Bronchial epithelial cell (primary cell): ENCODE results near the gene CNGA1. TPM values are rescaled to one million over a fixed set of nuclear protein-coding genes. Genes with fewer than 3 reads are reported as not detected.

ENCODE experiments used
- DNase-seq: peaks from one replicate; pipeline ENCODE4 v3.0.0-alpha.2; 2010; ENCODE audit warnings: low read depth
- FAIRE-seq: peaks from 2 replicates; lab custom pipeline; 2011; peaks lifted over from hg19 to GRCh38; lab: Jason Lieb, UNC
- H3K27me3 ChIP-seq: 2 replicates; pipeline ENCODE4 v1.5.1; 2011; ENCODE audit warnings: low read length; ENCODE audit not compliant: control insufficient read depth, insufficient read depth
- H3K36me3 ChIP-seq: 2 replicates; pipeline ENCODE4 v1.5.1; 2011; ENCODE audit warnings: low read length; ENCODE audit not compliant: control insufficient read depth, insufficient read depth
- H3K4me3 ChIP-seq: 2 replicates; pipeline ENCODE4 v1.5.1; 2011; ENCODE audit warnings: mild to moderate bottlenecking, low read depth, low read length, control low read depth
- total RNA-seq: library from RNA; depleted of rRNA; stranded (reverse); fragments of >200 nt; gene quantifications from 2 replicates; pipeline ENCODE4 v1.2.1, GENCODE V29; 2014
- TF ChIP-seq, protein P1 (sequence below): IDR thresholded peaks from 2 replicates; pipeline ENCODE4 v1.5.1; 2011; ENCODE audit warnings: mild to moderate bottlenecking, moderate library complexity, low read length, control low read depth, inconsistent platforms; ENCODE audit not compliant: insufficient read depth, severe bottlenecking

Gene CNGA1
- total RNA-seq, 1 donor from 2014 or later, result 1.6 TPM

DNA sequence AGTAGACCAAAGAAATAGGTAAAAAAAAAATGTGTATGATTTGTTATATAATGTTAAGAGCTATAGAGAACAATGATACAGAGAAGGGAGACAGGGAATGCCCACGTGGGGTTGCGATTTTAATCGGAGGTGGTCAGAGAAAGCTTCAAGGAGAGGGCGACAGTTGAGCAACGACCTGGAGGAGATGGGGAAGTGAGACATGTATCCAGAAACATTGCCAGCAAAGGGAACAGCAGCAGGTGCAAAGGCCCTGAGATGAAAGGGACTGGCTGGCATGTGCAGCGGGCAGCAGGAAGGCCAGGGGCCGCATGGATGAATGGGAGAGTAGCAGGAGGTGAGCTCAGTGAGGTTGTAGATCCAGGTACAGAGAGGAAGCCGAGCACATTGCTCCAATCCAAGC, 33.0 kb upstream of the CNGA1 start:
- Histone ChIP-seq H3K4me3 (no peak overlapping the region), H3K27me3 (no peaks in the 10 kb centered on the region), H3K36me3 (no peaks in the 10 kb centered on the region)
- TF ChIP-seq, protein P1, sequence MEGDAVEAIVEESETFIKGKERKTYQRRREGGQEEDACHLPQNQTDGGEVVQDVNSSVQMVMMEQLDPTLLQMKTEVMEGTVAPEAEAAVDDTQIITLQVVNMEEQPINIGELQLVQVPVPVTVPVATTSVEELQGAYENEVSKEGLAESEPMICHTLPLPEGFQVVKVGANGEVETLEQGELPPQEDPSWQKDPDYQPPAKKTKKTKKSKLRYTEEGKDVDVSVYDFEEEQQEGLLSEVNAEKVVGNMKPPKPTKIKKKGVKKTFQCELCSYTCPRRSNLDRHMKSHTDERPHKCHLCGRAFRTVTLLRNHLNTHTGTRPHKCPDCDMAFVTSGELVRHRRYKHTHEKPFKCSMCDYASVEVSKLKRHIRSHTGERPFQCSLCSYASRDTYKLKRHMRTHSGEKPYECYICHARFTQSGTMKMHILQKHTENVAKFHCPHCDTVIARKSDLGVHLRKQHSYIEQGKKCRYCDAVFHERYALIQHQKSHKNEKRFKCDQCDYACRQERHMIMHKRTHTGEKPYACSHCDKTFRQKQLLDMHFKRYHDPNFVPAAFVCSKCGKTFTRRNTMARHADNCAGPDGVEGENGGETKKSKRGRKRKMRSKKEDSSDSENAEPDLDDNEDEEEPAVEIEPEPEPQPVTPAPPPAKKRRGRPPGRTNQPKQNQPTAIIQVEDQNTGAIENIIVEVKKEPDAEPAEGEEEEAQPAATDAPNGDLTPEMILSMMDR, result no peak
- FAIRE-seq (no peak), DNase-seq (no peak)

DNA sequence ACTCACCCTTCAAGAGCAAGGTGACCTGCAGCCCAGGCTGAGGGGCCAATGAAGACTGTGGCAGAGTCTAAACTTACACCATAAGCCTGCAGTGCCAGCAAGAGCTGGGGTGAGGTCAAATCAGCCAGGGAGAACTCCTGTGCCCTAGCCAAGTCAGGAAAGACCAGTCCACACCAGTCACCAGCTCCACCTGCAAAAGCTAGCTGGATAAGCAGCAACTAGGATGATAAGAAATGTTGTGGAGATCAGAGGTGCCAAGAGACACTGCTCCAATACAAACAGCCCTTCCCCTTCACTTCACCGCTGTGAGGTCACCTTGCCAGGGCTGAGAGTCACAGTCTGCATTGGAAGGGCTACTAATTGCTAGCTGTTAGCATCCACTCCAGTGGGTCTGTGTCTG, 31.4 kb upstream of the CNGA1 start:
- TF ChIP-seq, protein P1, result no peak
- Histone ChIP-seq H3K27me3 (no peaks in the 10 kb centered on the region), H3K36me3 (no peaks in the 10 kb centered on the region), H3K4me3 (no peak overlapping the region)
- FAIRE-seq (no peak), DNase-seq (no peak)

DNA sequence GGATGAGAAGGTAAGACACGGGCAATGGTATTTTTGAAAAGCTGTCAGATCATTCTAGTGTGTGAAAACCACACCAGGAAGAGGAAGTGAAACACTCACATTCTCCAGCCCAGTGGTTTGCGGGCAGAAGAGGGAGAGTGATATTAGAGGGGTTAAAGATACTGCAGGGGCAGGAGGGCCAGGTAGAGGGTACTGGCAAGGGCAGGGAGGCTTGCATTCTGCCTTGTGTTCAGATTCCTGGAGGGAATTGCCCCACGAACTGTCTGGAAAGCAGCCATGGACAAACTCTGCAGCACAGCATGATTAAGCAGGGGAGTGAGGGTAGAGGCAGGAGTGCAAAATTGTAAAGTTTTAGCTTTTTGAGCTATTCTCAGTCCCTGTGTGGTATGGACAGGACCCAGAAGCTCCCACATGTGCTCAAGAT, 31.0 kb upstream of the CNGA1 start:
- H3K36me3 ChIP-seq, result no peaks in the 10 kb centered on the region
- TF ChIP-seq, protein P1, result no peak
- no peak for DNase-seq
- H3K27me3 ChIP-seq, result no peaks in the 10 kb centered on the region
- no peak overlapping the region for H3K4me3 ChIP-seq
- FAIRE-seq, result no peak

DNA sequence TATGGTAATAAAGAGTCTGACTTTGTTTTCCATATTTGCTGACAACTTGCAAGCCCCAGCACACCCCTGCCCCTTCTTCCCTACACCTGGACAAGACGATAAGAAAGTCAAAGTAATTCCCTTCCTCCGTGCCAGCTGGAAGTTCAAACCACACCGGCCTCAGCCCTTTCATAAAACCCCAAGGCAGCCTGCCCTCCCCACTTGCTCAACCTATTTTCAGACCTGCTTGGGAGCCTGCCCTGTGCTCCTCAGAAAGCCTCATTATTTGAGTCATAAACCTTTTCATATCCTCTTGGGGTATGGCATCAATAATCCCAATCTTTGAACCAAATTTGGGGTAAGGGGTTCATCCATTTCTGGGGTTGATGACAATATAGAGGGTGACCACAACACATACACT, 29.6 kb upstream of the CNGA1 start:
- DNase-seq, result no peak
- Histone ChIP-seq H3K27me3 (no peaks in the 10 kb centered on the region), H3K36me3 (no peaks in the 10 kb centered on the region), H3K4me3 (no peak overlapping the region)
- no peak for FAIRE-seq
- TF ChIP-seq, protein P1, result no peak

DNA sequence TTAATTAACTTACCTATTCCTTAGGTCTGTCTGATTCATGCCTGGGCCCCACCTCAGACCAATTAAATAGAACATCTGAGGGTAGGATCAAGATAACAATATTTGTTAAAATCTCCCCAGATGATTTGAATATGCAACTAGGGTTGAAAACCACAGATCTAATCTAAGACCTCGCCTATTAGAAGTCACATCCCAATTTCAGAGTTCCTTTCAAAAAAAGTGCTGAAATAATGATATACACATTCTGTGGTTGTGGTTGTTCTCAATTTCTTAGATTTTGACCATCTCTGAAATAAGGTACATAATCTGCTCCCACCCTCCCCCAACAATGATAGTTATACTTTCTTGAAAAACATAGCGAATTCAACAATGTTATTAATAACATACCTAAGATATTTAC, 27.8 kb upstream of the CNGA1 start:
- TF ChIP-seq, protein P1, result no peak
- no peak overlapping the region for H3K4me3 ChIP-seq

DNA sequence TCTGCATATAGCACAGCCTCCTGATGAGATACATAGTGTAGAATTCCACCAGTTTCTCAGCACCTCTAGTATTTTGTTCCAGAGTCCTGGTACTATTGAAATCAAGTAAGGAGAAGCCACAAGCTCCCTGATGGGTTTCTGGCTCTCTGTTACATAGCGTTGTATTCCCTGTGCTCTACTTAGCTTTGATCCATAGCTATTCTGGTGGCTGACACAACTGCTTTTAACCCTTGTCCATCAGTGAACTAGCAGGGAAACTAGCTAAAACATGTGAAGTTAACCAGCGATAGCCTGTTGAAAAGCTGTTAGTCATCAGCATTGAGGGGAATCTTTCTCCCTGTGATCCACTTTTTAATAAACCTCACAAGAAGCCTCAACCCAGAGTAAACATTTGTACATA, 27.0 kb upstream of the CNGA1 start:
- TF ChIP-seq, protein P1, result no peak
- DNase-seq (peak; percentile 12), FAIRE-seq (no peak)
- Histone ChIP-seq H3K36me3 (no peaks in the 10 kb centered on the region), H3K4me3 (no peak overlapping the region), H3K27me3 (no peaks in the 10 kb centered on the region)

More for the DNA sequence above, 27.8 kb upstream of the CNGA1 start:
- no peak for DNase-seq
- no peak for FAIRE-seq
- no peaks in the 10 kb centered on the region for H3K27me3 ChIP-seq
- H3K36me3 ChIP-seq, result no peaks in the 10 kb centered on the region
